PC-3 (cell line): Measurements from ENCODE around the gene KLF12. TPM values are rescaled to one million over a fixed set of nuclear protein-coding genes. Genes with fewer than 3 reads are reported as not detected.

ENCODE experiments used
- ATAC-seq: fragments of 200-7000 bp; cut with Tn5 transposase; 2 replicates; pipeline ENCODE4 v1.9.1; 2020; ENCODE audit warnings: mild to moderate bottlenecking, moderate library complexity
- BruUV-seq: library from RNA; stranded (reverse); fragments of 400-500 nt; replicated peaks from 2 replicates; lab custom pipeline; 2021; lab: Mats Ljungman, UMichigan
- CTCF ChIA-PET: fragments of 300-600 bp; sonication (Branson Sonifier 250); formaldehyde crosslinking; loops from one replicate; lab custom pipeline; 2022; ENCODE audit warnings: antibody characterized with exemption; lab: Charles Lee
- POLR2A ChIA-PET: fragments of 300-600 bp; sonication (Branson Sonifier 250); formaldehyde crosslinking; loops from one replicate; lab custom pipeline; 2022; ENCODE audit warnings: antibody characterized with exemption; ENCODE audit not compliant: unreplicated experiment; lab: Charles Lee
- DNase-seq: peaks from one replicate; pipeline ENCODE4 v3.0.0-alpha.2; 2015
- H2AFZ ChIP-seq: fragments of 300-600 bp; sonication (generic); 2 replicates; pipeline ENCODE4 v1.6.0; 2016; ENCODE audit warnings: antibody characterized with exemption, low read length
- H3F3A ChIP-seq: fragments of 300-600 bp; sonication (generic); one replicate; pipeline ENCODE4 v1.6.0; 2017; ENCODE audit warnings: antibody characterized with exemption, low read length, control low read depth, mild to moderate bottlenecking; ENCODE audit not compliant: unreplicated experiment
- H3K27ac ChIP-seq: fragments of 300-600 bp; sonication (generic); 2 replicates; pipeline ENCODE4 v1.5.1; 2016; ENCODE audit warnings: mild to moderate bottlenecking, low read length
- H3K27me3 ChIP-seq: fragments of 300-600 bp; sonication (generic); 2 replicates; pipeline ENCODE4 v1.6.1; 2016; ENCODE audit warnings: low read length, mixed read lengths
- H3K36me3 ChIP-seq: fragments of 300-600 bp; sonication (generic); 2 replicates; pipeline ENCODE4 v1.6.1; 2016; ENCODE audit warnings: low read depth, mixed run types, low read length, mixed read lengths
- H3K4me1 ChIP-seq: fragments of 300-600 bp; sonication (generic); 2 replicates; pipeline ENCODE4 v1.5.1; 2016; ENCODE audit warnings: low read length; ENCODE audit not compliant: insufficient read depth
- H3K4me2 ChIP-seq: fragments of 300-600 bp; sonication (generic); 2 replicates; pipeline ENCODE4 v1.6.0; 2016; ENCODE audit warnings: low read length
- H3K4me3 ChIP-seq: fragments of 300-600 bp; sonication (generic); 2 replicates; pipeline ENCODE4 v1.5.1; 2016; ENCODE audit warnings: mild to moderate bottlenecking, low read length, mixed read lengths
- H3K79me2 ChIP-seq: fragments of 300-600 bp; sonication (generic); 2 replicates; pipeline ENCODE4 v1.6.1; 2017; ENCODE audit warnings: low read length, mixed read lengths
- H3K9ac ChIP-seq: fragments of 300-600 bp; sonication (generic); 2 replicates; pipeline ENCODE4 v1.6.0; 2016; ENCODE audit warnings: mild to moderate bottlenecking, low read length
- H3K9me2 ChIP-seq: fragments of 300-600 bp; sonication (generic); replicated peaks from 2 replicates; pipeline ENCODE4 v1.6.1; 2016; ENCODE audit warnings: mixed run types, low read length, mixed read lengths
- H3K9me3 ChIP-seq: fragments of 300-600 bp; sonication (generic); 2 replicates; pipeline ENCODE4 v1.6.1; 2016; ENCODE audit warnings: low read length, mixed read lengths
- H4K20me1 ChIP-seq: fragments of 300-600 bp; sonication (generic); 2 replicates; pipeline ENCODE4 v1.6.1; 2016; ENCODE audit warnings: low read length, mixed read lengths
- EZH2 ChIP-seq: fragments of 300-600 bp; sonication (generic); IDR thresholded peaks from one replicate; pipeline ENCODE4 v1.6.1; 2017; ENCODE audit warnings: antibody characterized with exemption, mild to moderate bottlenecking, low read length; ENCODE audit not compliant: unreplicated experiment
- EZH2phosphoT487 ChIP-seq: fragments of 300-600 bp; sonication (generic); IDR thresholded peaks from 2 replicates; pipeline ENCODE4 v1.6.1; 2018; ENCODE audit warnings: mild to moderate bottlenecking, antibody characterized with exemption, low read length, borderline replicate concordance
- intact Hi-C: fragments of 100-400 bp; cut with micrococcal nuclease; formaldehyde crosslinking; loops from 2 replicates; pipeline ENCODE4 v1.9.0; 2023
- total RNA-seq: library from RNA; depleted of rRNA; stranded (reverse); fragments of >200 nt; gene quantifications from 2 replicates; pipeline ENCODE4 v1.2.3, GENCODE V29; 2014
- TF ChIP-seq, protein P1 (sequence below): fragments of 300-600 bp; sonication (generic); conservative IDR thresholded peaks from 2 replicates; pipeline ENCODE4 v1.5.1; 2017; ENCODE audit warnings: antibody characterized with exemption, low read depth, mild to moderate bottlenecking, low read length

KLF12 gene
- total RNA-seq, 1 experiment from 2014 or later: 6.4 TPM

GRCh38 chr13:74114641-74115040 lies 19.6 kb downstream of the KLF12 start:
- ChIA-PET CTCF (no interaction called here), POLR2A (interaction anchor here (0.6 kb wide), 1 partner anchor 18 kb away, joined by 3 read pairs; no protein-coding TSS in a partner anchor)
- no peak overlapping the region for H3K9ac ChIP-seq
- peaks cover 28% of the 10 kb centered on the region for H3K4me1 ChIP-seq
- TF ChIP-seq EZH2: no peak
- TF ChIP-seq EZH2phosphoT487: no peak
- TF ChIP-seq, protein P1, sequence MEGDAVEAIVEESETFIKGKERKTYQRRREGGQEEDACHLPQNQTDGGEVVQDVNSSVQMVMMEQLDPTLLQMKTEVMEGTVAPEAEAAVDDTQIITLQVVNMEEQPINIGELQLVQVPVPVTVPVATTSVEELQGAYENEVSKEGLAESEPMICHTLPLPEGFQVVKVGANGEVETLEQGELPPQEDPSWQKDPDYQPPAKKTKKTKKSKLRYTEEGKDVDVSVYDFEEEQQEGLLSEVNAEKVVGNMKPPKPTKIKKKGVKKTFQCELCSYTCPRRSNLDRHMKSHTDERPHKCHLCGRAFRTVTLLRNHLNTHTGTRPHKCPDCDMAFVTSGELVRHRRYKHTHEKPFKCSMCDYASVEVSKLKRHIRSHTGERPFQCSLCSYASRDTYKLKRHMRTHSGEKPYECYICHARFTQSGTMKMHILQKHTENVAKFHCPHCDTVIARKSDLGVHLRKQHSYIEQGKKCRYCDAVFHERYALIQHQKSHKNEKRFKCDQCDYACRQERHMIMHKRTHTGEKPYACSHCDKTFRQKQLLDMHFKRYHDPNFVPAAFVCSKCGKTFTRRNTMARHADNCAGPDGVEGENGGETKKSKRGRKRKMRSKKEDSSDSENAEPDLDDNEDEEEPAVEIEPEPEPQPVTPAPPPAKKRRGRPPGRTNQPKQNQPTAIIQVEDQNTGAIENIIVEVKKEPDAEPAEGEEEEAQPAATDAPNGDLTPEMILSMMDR: no peak
- H3K27me3 ChIP-seq: no peaks in the 10 kb centered on the region
- no peaks in the 10 kb centered on the region for H3K9me2 ChIP-seq
- H3K79me2 ChIP-seq: peaks cover 64% of the 10 kb centered on the region
- H3K27ac ChIP-seq: peak overlapping the region; percentile 65
- H3F3A ChIP-seq: no peaks in the 10 kb centered on the region
- peak overlapping the region; percentile 41; the same call in 1 of the 2 replicates for H3K4me2 ChIP-seq
- H3K36me3 ChIP-seq: peaks cover 12% of the 10 kb centered on the region; the same call in 1 of the 2 replicates
- ATAC-seq (no peak), DNase-seq (no peak)
- intact Hi-C loops: no loop called here
- peaks cover 6% of the 10 kb centered on the region; the same call in 1 of the 2 replicates for H3K9me3 ChIP-seq
- no peaks in the 10 kb centered on the region for H4K20me1 ChIP-seq
- H2AFZ ChIP-seq: no peak overlapping the region
- no TSS peak for BruUV-seq
- no peak overlapping the region for H3K4me3 ChIP-seq

GRCh38 chr13:74114202-74114601 lies 20.0 kb downstream of the KLF12 start:
- no peaks in the 10 kb centered on the region for H3K9me2 ChIP-seq
- H3K4me2 ChIP-seq: peak overlapping the region; percentile 41; the same call in 1 of the 2 replicates
- no peak overlapping the region for H3K9ac ChIP-seq
- no peak; the same call in 1 of the 2 replicates for ATAC-seq
- H2AFZ ChIP-seq: no peak overlapping the region
- H3K36me3 ChIP-seq: peaks cover 8% of the 10 kb centered on the region; the same call in 1 of the 2 replicates
- peaks cover 64% of the 10 kb centered on the region for H3K79me2 ChIP-seq
- TF ChIP-seq EZH2phosphoT487: no peak
- TF ChIP-seq, protein P1: no peak
- no peak for TF ChIP-seq EZH2
- no peak overlapping the region for H3K4me3 ChIP-seq
- H3K27me3 ChIP-seq: no peaks in the 10 kb centered on the region
- no TSS peak for BruUV-seq
- intact Hi-C loops: no loop called here
- H3K4me1 ChIP-seq: peaks cover 29% of the 10 kb centered on the region
- ChIA-PET CTCF (no interaction called here), POLR2A (no interaction called here)
- no peak overlapping the region; the same call in 1 of the 2 replicates for H3K27ac ChIP-seq
- H4K20me1 ChIP-seq: no peaks in the 10 kb centered on the region
- no peaks in the 10 kb centered on the region for H3F3A ChIP-seq
- 0 out of 2 replicates have a peak, but pooled peaks cover 1% of the 10 kb centered on the region for H3K9me3 ChIP-seq
- peak; percentile 26 for DNase-seq
